Raji (cell line): ENCODE measurements around the gene SLC6A6.

Experiments
- POLR2A ChIP-seq: IDR thresholded peaks from 2 replicates; pipeline ENCODE4 v1.6.1; 2011; ENCODE audit warnings: low read depth, low read length, control low read depth; ENCODE audit not compliant: insufficient read depth

SLC6A6 gene

DNA sequence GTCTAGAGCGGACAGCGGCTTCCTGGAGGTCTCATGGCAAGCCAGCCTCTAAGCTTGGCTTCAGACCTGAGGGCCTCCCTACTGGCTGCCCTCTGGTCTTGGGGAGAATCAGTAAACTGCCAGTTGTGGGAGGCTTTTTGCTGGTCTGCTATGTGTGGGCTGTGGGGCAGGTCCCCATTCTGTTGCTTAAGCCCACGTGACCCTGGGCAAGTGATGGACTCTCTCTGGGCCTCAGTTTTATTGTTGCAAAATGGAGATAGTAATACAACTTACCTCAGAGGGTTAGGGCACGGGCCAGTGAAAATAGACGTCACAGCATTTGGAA lies 61.7 kb downstream of the SLC6A6 start:
- TF ChIP-seq POLR2A: no peak

DNA sequence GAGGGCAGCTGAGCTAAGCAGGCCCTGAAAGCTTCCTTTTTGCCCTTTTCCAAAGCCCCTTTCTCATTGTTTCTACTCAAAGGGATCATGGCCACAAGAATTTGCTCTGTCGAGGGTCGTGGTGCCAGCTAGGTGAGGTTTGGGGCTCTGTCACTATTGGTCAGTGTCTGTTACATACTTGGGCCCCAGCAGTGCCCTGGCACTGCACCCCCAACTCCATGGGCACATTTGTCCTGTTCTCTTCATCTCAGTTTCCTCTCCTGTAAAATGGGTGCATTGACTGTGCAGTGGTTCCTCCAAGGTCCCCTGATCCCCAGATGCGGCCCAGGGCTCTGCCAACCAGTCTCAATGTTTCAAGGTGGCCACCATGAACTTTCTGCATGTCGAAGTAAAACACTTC lies 62.1 kb downstream of the SLC6A6 start:
- TF ChIP-seq POLR2A: no peak

DNA sequence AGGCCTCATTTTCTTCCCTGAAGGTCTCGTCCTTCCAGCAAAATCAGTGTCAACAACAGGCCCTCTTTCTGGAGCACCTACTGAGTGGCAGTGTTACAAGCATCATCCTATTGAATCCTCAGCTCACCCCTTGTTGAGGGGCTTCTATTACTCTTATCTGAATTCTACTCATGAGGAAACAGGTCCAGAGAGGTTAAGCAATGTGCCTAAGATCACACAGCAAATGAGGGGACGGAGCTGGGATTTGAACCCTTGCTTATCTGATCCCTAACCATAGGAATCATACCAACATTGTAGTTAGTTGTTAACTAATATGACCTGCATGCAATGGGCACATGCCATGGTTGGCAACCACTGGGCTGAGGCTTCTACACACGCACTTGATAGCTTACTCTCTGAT lies 63.0 kb downstream of the SLC6A6 start:
- TF ChIP-seq POLR2A: no peak

DNA sequence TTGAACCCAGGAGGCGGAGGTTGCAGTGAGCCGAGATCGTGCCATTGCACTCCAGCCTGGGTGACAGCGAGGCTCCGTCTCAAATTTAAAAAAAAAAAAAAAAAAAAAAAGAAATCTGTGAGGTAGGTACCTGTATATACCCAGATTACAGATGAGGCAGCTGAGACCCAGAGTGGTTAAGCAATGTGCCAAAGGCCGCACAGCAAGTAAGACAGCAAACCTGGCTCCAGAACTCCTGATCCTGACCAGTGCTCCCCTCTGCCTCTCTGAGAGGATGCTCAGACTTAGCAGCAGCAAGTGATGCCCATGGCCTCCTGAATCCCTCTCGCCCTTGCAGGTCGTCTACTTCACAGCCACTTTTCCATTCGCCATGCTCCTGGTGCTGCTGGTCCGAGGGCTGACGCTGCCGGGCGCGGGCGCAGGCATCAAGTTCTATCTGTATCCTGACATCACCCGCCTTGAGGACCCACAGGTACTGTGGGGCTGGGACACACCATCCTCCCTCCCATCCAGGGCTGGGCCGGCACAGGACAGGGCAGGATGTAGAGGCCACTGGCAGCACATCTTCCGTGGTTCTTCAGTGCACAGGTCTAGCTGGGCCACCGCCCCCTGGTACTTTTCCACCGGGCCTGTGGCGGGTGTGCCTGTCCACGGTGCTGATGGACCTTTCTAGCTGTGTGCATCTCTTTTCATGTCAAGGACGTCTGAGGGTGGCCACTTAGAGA lies 63.9 kb downstream of the SLC6A6 start:
- TF ChIP-seq POLR2A: no peak

DNA sequence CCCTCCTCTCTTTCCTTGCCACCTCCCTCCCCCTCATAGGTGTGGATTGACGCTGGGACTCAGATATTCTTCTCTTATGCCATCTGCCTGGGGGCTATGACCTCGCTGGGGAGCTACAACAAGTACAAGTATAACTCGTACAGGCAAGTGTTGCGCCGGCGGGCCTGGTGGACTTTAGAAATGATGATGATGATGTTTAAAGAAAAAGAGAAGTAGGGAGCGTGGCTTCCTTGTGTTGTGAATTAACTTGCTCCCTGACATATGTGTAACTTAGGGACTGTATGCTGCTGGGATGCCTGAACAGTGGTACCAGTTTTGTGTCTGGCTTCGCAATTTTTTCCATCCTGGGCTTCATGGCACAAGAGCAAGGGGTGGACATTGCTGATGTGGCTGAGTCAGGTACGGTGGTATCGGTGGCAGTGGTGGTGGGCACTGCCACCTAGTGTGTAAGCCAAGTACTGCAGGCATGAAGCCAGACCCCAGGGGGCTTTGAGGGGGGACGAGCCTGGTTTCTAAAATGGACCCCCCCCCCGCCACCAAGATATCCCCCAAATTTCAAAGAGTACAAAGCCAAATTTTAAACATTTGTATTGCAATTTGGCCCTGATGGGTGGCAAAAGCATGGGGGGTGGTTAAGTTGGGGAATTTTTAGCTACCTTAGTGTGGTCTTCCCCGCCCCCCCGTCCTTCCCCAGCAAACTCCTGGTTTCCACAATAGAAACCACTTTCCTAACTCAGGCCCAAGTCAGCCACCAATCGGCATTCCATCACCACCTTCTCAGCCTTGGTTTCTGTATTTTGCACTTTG lies 65.6 kb downstream of the SLC6A6 start:
- no peak for TF ChIP-seq POLR2A

DNA sequence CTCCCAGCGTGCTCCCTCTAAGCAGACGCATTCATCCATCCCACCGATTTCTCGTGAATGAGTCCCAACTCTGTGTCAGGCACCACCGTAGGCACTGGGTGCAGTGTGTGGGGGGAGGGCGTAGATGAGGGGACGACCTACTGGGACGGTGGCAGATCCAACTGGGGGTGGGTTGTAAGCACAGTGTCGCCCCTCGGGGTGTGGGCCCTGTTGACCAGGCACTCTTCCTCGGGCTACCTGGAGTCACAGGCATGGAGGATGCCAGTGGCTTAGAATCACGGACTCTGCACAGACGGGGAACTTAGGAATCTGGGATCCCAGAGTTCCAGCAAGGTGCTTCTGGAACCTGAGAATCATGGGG lies 66.2 kb downstream of the SLC6A6 start:
- no peak for TF ChIP-seq POLR2A

DNA sequence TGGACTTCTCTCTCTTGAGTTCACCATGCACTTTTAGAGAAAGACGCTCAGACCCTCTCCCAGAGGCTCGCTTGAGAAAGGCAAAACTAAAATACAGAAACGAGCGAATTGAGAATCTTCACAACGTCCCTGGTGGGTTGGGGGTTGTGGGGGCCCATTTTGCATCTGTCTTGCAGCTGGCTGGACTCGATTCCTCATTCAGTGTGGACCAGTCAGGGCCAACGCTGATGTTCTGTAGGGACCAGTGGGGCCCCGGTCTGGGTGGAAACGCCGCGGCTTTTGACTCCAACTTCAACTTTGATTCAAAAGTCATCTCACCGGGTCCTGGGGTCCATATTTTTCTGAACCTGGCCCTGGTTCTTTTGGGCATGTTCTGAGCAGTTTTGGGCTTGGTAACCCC lies 68.1 kb downstream of the SLC6A6 start:
- no peak for TF ChIP-seq POLR2A

DNA sequence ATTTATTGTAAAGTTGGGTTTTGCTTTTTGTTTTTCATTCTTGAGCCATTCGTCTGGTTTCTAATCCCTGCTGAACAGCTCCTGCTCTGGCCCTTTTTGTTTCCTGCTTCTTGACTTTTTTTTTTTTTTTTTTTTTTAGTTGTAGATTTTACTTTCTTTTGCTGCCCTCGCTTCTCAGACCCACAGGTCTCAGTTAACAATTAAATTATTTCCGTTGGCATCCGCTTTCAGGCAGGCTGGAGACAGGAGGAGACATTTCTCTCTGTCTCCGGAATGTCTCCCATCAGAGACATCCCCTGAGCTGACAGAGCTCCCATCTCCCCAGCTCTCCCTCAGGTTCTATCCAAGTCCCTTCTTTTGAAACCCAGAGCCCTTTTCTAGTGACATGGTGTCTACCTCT lies 68.6 kb downstream of the SLC6A6 start:
- no peak for TF ChIP-seq POLR2A

DNA sequence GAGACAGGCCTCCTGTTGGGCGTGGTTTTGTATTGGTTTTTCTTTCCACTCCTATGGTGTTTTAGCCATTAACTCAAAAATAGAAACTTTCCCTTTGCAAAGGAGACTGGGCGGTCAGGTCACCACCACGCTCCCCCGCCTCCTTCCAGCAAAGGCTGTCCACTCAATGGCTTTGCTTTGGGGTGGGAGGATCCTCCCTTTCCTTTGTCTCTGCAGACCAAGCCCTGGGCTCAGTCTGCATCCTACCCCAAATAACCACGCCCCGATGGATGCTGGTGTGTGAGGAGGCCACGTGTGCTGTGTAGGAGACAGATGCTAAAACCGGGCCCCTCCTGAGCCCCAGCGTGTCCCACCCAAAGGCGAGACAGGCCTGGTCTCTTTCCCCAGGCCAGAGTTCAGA lies 69.3 kb downstream of the SLC6A6 start:
- TF ChIP-seq POLR2A: no peak

DNA sequence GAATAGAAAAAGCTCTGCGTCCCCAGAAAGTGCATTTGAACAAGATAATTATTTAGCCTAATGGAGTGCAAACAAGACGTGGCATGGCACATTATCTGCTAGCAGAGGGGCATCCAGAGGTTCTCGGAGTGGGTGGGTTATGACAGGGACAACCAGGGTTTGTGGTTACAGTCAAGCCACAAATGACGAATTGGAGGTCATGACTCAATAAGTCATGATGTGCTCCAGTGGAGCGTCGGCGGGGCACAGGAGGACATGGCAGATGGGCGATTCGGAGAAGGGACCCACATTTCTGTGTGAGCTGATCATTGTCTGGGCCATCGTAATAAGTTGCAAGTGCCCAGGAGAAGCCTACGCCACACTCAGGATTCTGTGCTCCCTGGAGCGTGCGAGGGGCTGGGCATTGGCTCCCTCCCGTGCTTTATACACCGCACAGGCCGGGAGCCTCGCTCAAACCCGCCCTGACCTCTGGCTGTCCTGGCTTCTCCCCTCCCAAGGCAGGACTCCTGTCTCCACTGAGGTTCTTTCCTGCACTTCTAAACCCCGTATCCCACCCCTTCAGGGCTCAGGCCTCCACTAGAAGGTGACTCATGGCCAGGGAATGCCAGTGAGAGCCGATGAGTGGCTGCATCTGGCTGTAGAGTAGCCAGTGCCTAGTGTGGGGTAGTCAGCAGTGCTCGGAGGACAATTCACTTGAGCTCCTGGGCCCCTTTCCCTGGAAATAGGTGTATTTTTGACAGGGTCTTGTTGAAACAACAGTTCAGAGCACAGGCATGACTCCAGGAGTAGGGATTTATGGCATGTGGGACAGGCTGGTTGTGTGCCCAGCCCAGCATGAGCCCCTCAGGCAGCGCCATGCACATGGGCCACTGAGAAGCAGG lies 70.3 kb downstream of the SLC6A6 start:
- no peak for TF ChIP-seq POLR2A

DNA sequence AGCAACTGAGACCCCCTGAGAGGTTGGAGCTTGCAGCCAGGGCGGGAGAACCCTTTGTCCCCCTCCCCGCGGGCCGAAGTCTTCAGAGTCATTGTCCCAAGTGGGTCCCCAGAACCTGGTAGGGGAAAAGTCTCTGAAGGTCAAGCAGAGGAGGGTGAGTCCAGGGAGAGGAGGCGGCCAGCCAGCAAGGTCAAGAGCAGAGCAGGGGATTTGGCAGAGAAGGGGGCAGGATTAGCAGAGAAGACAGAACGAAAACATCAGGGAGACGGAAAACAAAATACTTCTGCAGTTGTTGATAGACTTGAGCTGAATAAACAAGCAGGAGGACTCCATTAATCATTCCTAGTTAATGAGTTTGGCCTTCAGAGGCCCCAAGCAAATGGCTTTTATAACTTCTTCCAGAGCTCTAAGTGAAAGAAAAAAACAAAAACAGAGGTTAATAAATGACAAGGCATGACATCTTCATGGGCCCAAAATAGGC lies 71.0 kb downstream of the SLC6A6 start:
- TF ChIP-seq POLR2A: no peak

DNA sequence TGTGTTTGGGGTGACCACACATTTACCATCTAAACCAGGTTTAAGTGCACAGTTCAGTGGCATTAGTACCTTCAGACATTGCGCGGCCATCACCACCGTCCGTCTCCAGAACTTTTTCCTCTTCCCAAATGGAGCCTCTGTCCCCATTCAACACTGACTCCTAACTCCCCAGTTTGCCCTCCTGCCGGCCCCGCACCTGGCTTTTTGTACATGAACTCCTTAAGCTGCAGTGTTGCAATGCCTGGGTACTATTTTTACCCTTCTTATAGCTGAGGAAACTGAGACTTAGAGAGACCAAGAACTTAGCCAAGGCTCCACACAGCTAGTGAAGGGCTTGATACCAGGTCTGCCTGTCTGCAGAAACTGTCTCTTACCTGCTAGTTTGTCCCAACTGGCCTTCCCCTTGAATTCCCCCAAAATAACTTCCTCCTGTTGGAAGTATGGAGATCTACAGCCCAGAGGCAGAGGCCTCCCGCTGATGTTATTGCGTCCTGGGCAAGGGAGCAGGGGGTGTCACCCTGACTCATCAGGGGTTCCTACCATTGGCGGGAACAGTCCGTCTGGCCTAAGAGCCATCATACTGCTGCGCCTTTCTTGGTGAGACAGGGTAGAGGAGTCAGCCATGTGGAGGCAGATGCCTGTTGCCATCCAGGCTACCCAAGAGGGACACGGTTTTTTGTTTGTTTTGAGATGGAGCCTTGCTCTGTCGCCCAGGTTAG lies 72.1 kb downstream of the SLC6A6 start:
- no peak for TF ChIP-seq POLR2A

DNA sequence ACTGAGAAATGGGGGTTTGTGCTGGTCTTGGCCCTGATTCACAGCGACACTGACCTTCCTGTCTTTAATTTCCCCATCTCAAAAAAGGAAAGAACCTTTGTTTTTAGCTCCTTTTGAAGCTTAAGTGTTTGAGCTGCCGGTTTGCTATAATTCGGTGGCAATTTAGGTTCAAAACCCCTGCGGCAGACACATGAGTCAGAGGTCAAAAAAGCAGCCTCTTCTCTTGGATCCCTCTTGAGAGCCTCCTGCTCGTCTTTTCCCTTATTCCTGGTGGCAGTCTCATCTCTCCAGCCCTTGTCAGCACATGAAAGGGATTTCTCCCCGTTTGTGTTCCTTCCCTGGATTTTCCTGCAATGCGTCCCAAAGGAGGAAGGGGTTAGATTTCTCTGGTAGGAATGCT lies 73.2 kb downstream of the SLC6A6 start:
- TF ChIP-seq POLR2A: no peak

DNA sequence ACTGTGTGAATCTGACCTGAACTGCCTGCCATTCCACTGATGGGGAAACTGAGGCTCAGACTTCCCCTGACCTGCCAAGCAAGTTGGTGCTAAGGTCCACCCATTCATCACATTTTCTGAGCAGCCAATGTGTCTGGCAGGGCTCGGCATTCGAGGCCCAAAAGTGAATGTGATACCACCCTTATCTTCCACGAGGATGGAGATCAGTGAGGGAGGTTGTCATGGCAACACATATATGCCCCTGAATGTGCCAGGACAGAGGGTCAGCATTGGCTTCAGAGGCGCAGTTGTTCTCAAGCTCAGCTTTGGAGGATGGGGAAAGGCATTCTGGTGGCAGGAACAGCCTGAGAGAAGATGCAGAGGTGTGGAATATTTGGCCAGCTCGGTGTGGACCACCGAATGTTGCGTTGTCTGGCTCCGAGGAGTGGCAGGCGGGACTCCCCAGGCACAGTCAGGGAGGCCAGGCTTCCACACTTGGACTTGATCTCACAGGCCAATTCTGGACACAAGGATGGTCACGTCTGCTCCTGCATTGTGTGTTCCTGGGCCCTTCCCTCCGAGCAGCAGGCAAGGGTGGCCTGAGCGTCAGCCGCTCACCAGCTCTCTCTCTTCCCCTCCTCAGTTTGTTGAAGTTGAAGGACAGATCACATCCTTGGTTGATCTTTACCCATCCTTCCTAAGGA lies 74.3 kb downstream of the SLC6A6 start:
- TF ChIP-seq POLR2A: no peak
